ENCODE data around the gene SEPTIN8.

SEPTIN8 gene

DNA sequence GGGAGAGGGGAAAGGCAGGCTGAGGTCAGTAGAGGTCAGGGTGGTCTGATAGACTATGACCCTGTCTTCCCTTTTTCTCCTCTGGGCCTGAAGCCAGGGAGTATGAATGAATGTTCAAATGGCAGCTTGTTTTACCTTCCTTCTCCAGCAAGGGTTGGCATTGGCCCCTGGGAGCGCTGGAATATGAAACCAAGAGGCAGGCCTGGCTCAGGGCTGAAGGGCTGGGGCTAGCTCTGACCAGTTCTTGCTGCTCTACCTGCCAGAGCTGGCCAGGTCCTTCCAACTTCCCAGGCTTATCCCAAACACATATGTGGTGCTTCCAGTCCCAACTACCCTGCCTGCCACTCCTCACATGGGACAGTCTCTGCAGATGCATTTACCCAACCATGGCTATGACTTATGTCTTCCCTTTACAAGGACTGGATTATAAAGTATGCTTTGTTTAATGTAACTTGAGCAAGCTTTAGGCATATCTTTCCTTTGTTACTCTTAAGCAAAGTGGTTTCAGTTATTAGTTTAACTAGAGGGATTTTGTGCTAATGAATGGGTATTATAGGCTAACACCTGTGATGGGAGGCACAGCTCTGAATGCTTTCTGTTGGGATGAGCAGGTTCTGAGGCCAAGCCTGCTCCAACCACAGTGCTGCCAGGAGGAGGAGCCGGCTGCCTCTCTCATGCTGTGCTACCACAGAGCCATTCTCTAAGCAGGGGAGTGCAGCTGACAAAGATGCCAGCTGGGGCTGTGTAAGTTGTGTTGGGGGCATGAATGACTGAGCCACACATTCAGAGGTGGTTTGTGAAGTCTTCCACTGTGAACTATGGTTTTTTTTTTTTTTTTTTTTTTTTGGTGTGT is 23.7 kb downstream of the SEPTIN8 start:
- no peak for TF ChIP-seq Cebpa-rat (IDR thresholded peaks at IDR 0.05)
- Histone ChIP-seq H3K4me2 (no peak overlapping the region), H4K20me1 (no peaks in the 10 kb centered on the region), H3K4me3 (no peak overlapping the region), H3K9ac (no peak overlapping the region), H3K4me1 (no peaks in the 10 kb centered on the region), H3K36me3 (peaks cover 0 to 8% (median 3%) of the 10 kb centered on the region in 11 experiments; a peak in 11 of 22 replicates), H3K27me3 (peaks cover 0 to 6% (median 2%) of the 10 kb centered on the region in 11 experiments; a peak in 12 of 22 replicates), H3K9me3 (replicated peaks in 1 of 11) (peaks cover 0 to under 1% (median 0%) of the 10 kb centered on the region in 11 experiments; a peak in 1 of 22 replicates), H3K27ac (no peak overlapping the region)

GRCh38 chr5:132752581-132753125 is 24.4 kb downstream of the SEPTIN8 start:
- H3K27me3 ChIP-seq, result peaks cover 6 to 13% (median 9%) of the 10 kb centered on the region in 11 experiments
- H3K27ac ChIP-seq, result no peak overlapping the region
- H3K9ac ChIP-seq, result no peak overlapping the region
- no peak overlapping the region for H3K4me3 ChIP-seq
- no peaks in the 10 kb centered on the region for H4K20me1 ChIP-seq
- no peaks in the 10 kb centered on the region for H3K4me1 ChIP-seq
- peaks cover 3 to 8% (median 5%) of the 10 kb centered on the region in 11 experiments; a peak in 21 of 22 replicates for H3K9me3 ChIP-seq (replicated peaks in 1 of 11)
- no peak overlapping the region for H3K4me2 ChIP-seq
- no peak for TF ChIP-seq Cebpa-rat (IDR thresholded peaks at IDR 0.05)
- peaks cover 0 to 6% (median 0%) of the 10 kb centered on the region in 11 experiments; a peak in 1 of 22 replicates for H3K36me3 ChIP-seq

DNA sequence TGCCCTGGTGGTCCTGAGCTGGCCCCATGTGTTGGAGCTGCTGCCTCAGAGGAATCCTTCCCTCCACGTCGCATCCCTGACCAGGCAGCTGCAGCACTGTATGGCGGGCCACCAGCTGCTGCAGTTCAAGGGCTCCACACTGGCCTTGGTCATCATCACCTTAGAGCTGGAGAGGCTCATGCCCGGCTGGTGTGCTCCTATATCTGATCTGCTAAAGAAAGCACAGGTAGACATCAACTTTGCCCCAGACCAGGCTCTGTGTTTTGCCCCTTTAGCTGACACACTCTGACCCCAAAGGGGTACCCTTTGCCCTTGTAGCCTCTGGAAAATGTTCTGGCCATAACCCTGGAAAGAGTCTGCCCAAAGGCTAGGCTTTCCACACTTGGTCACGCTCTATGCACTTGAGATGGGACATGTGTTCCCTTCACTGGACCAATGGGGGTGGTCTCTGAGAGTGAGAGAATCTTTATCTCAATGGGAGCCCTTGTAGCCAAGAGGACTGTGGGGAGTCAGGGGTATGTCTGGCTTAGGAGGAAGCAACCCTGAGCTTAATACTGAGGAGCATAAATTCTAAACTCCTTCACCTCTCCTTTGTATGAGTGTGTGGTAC is 25.0 kb downstream of the SEPTIN8 start:
- Histone ChIP-seq H3K9me3 (replicated peaks in 1 of 11) (peaks cover 8 to 14% (median 11%) of the 10 kb centered on the region in 11 experiments; a peak in 21 of 22 replicates), H3K27me3 (peaks cover 12 to 19% (median 14%) of the 10 kb centered on the region in 11 experiments), H3K9ac (no peak overlapping the region), H3K4me1 (peaks cover 0 to under 1% (median 0%) of the 10 kb centered on the region in 10 experiments; a peak in 2 of 20 replicates), H3K27ac (no peak overlapping the region), H3K36me3 (peaks cover 0 to 6% (median 0%) of the 10 kb centered on the region in 11 experiments; a peak in 1 of 22 replicates), H3K4me3 (no peak overlapping the region), H3K4me2 (no peak overlapping the region), H4K20me1 (no peaks in the 10 kb centered on the region)
- TF ChIP-seq Cebpa-rat (IDR thresholded peaks at IDR 0.05), result no peak

- Histone ChIP-seq H3K4me1 (peaks cover 0 to 3% (median 0%) of the 10 kb centered on the region in 10 experiments; a peak in 4 of 20 replicates), H3K4me2 (no peak overlapping the region), H3K9ac (no peak overlapping the region), H3K36me3 (peaks cover 0 to 6% (median 0%) of the 10 kb centered on the region in 11 experiments; a peak in 1 of 22 replicates), H3K27me3 (peaks cover 18 to 25% (median 21%) of the 10 kb centered on the region in 11 experiments), H4K20me1 (no peaks in the 10 kb centered on the region), H3K4me3 (no peak overlapping the region), H3K27ac (no peak overlapping the region), H3K9me3 (replicated peaks in 1 of 11) (peaks cover 8 to 16% (median 13%) of the 10 kb centered on the region in 11 experiments; a peak in 21 of 22 replicates)
- no peak for TF ChIP-seq Cebpa-rat (IDR thresholded peaks at IDR 0.05)
These were observed 25.6 kb downstream of the SEPTIN8 start for GRCh38 chr5:132751444-132751843.

DNA sequence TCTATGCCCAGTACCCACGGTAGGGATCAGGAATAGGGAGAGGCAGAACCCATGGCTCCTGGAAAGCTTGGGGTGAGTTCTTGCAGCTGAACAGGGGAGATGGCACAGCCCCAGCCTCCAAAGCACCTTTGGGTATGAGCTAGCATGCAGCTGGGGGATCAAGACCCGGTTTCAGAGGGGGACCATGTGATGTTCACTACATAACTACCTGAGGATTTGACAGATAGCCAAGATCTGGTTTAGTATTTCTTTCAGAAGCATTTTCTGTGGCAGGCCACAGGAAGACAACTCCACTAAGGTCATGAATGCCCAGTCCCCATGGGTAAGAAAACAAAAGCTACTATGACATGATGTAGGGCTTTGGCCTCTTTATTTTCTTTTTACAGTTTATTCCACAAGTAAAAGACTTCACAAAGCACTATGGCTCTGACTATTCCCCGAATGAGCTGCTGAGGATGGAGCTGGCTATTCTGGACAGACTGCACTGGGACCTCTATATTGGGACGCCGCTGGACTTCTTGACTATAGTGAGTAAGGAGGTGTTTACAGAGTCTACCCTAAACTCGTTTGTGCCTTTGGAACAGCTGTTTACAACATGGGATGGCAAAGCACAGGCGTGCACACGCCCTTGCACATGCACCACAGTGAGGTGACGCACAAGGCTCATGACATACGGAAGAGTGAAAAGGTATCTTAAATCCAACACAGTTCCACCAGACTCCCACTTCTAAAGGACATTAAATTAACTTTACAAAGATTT is 26.4 kb downstream of the SEPTIN8 start:
- H3K27ac ChIP-seq, result no peak overlapping the region
- no peak for TF ChIP-seq Cebpa-rat (IDR thresholded peaks at IDR 0.05)
- H3K4me3 ChIP-seq, result no peak overlapping the region
- H3K27me3 ChIP-seq, result peaks cover 25 to 33% (median 29%) of the 10 kb centered on the region in 11 experiments
- no peak overlapping the region for H3K9ac ChIP-seq
- H3K9me3 ChIP-seq (replicated peaks in 1 of 11), result peaks cover 8 to 16% (median 13%) of the 10 kb centered on the region in 11 experiments; a peak in 21 of 22 replicates
- peaks cover 0 to 6% (median 0%) of the 10 kb centered on the region in 11 experiments; a peak in 1 of 22 replicates for H3K36me3 ChIP-seq
- H3K4me1 ChIP-seq, result peaks cover 0 to 3% (median 0%) of the 10 kb centered on the region in 10 experiments; a peak in 4 of 20 replicates
- H4K20me1 ChIP-seq, result no peaks in the 10 kb centered on the region
- H3K4me2 ChIP-seq, result no peak overlapping the region

DNA sequence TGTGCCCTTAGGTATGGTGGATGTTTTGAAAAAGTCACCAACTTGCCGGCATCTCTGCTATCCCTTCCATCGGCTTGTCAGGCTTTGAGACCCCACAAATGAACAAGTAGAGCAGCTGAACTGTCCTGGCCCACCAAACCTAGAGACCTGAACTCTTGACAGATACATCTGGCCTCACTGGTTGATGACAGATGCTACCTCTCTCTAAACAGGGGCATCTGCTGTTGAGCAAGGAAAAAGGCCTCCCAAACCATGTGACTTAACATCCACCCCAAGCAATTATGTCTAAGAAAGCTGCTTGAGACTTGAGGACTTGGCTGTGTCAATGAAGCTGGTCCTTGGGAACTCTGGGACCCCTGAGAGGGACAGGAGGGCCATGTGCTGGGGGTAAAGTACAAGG is 27.5 kb downstream of the SEPTIN8 start:
- H4K20me1 ChIP-seq, result no peaks in the 10 kb centered on the region

DNA sequence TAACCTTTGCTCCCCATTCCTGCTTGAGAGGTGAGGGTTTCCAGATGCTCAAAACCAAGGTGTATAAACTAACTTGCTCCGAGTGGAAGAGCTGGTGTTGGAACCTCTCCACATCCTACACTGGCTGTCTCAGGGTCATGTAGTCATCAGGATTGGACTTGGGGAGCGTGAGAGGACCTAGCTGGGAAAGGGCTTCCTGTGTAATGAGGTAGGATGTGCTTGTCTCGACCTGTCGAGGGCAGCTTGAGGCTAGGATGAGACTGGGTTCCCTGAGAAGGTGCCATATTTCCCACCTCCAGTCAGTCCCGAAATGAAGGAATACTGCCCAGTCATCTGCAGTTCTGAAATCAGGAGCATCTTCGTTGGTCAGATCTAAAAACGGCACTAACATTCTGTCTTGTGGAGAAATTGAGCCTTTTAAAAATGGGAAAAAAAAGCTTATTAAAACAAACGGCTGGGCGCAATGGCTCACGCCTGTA is 28.5 kb downstream of the SEPTIN8 start:
- no peak overlapping the region for H3K9ac ChIP-seq
- H3K4me1 ChIP-seq, result peaks cover 0 to 3% (median 0%) of the 10 kb centered on the region in 10 experiments; a peak in 4 of 20 replicates
- H4K20me1 ChIP-seq, result no peaks in the 10 kb centered on the region
- H3K9me3 ChIP-seq (replicated peaks in 1 of 11), result peaks cover 8 to 16% (median 13%) of the 10 kb centered on the region in 11 experiments; a peak in 21 of 22 replicates
- peaks cover 25 to 41% (median 33%) of the 10 kb centered on the region in 11 experiments for H3K27me3 ChIP-seq
- no peak overlapping the region for H3K4me2 ChIP-seq
- H3K36me3 ChIP-seq, result peaks cover 0 to 6% (median 0%) of the 10 kb centered on the region in 11 experiments; a peak in 1 of 22 replicates
- H3K4me3 ChIP-seq, result no peak overlapping the region
- TF ChIP-seq Cebpa-rat (IDR thresholded peaks at IDR 0.05), result no peak
- no peak overlapping the region for H3K27ac ChIP-seq

More for the DNA sequence above, 27.5 kb downstream of the SEPTIN8 start:
- Histone ChIP-seq H3K27me3 (peaks cover 25 to 41% (median 33%) of the 10 kb centered on the region in 11 experiments), H3K4me2 (no peak overlapping the region), H3K4me1 (peaks cover 0 to 3% (median 0%) of the 10 kb centered on the region in 10 experiments; a peak in 4 of 20 replicates), H3K27ac (no peak overlapping the region), H3K4me3 (no peak overlapping the region), H3K9me3 (replicated peaks in 1 of 11) (peaks cover 8 to 16% (median 13%) of the 10 kb centered on the region in 11 experiments; a peak in 21 of 22 replicates), H3K9ac (no peak overlapping the region), H3K36me3 (peaks cover 0 to 6% (median 0%) of the 10 kb centered on the region in 11 experiments; a peak in 1 of 22 replicates)
- TF ChIP-seq Cebpa-rat (IDR thresholded peaks at IDR 0.05), result no peak
